ENCODE results near the gene PHLDA3. TPM values are rescaled to one million over a fixed set of nuclear protein-coding genes. Genes with fewer than 3 reads are reported as not detected.
"Not testable (repeated sequence)": the region's sequence is repeated elsewhere in the genome, so short reads cannot be mapped to it uniquely, and the experiment has no call there.

Gene PHLDA3
- total and polyA plus RNA-seq, 2 of the 4 experiments (the other 2 are of a cell fraction): 41.6 to 102 TPM

GRCh38 chr1:201472321-201472720, 3.3 kb upstream of the PHLDA3 start:
- POLR2A ChIA-PET (ENCODE audit: unreplicated experiment): interaction anchor here (0.6 kb wide), 1 partner anchor 15 kb away, joined by 4 read pairs; no protein-coding TSS in a partner anchor
- H4K91ac ChIP-seq (ENCODE audit: insufficient read depth, low read depth, low read length); H3K23ac ChIP-seq (ENCODE audit: low read depth, low read length); H3K9me3 ChIP-seq (ENCODE audit: control insufficient read depth, insufficient read depth, low read length); DNase-seq; H3K27ac ChIP-seq (ENCODE audit: insufficient read depth, low read length); H3K27me3 ChIP-seq (ENCODE audit: control insufficient read depth, insufficient read depth, low read length); H3K4me2 ChIP-seq (ENCODE audit: low read depth, low read length); H3K4ac ChIP-seq (ENCODE audit: low read depth, low read length); H2BK20ac ChIP-seq (ENCODE audit: low read depth, low read length); dilution Hi-C loops (cut with HindIII; ENCODE audit: low sequenced_read_pairs, unreplicated experiment); H3K56ac ChIP-seq (ENCODE audit: extremely low read depth, insufficient read depth, low read length); H4K20me1 ChIP-seq (ENCODE audit: insufficient read depth, low read length); H3K9ac ChIP-seq (ENCODE audit: low read depth, low read length); H4K8ac ChIP-seq (ENCODE audit: low read depth in 2 of 2, low read length in 2 of 2); H3K4me3 ChIP-seq (ENCODE audit: insufficient read depth, low read depth, low read length); H4K5ac ChIP-seq (ENCODE audit: low read depth, low read length); H2BK5ac ChIP-seq (ENCODE audit: low read depth, low read length, poor library complexity, severe bottlenecking); H2BK120ac ChIP-seq (ENCODE audit: low read depth, low read length); in situ Hi-C loops (cut with MboI; ENCODE audit: low sequenced_read_pairs); H3K36me3 ChIP-seq (ENCODE audit: control insufficient read depth, insufficient read depth, low read length); BruUV-seq (replicated peaks); H3K14ac ChIP-seq (replicated peaks; ENCODE audit: low read depth, low read length); ATAC-seq (ENCODE audit: low read depth); H3K18ac ChIP-seq (ENCODE audit: low read depth, low read length); H2AFZ ChIP-seq (replicated peaks; ENCODE audit: low read length, poor library complexity); intact Hi-C loops (cut with micrococcal nuclease); H2BK15ac ChIP-seq (ENCODE audit: low read depth, low read length): not testable (repeated sequence)
- CTCF ChIA-PET: interaction anchor here (1.4 kb wide), 1 partner anchor 41 kb away, joined by 3 read pairs; no protein-coding TSS in a partner anchor
- H3K9me1 ChIP-seq (ENCODE audit: insufficient read depth, low read length): peaks cover 11% of the 10 kb centered on the region; the same call in 1 of the 2 replicates
- WGBS, 2 experiments (ENCODE audit: extremely low coverage in 2 of 2, insufficient read length in 1 of 2): no CpG with 5 or more reads among the region's 8 CpGs
- H3K79me1 ChIP-seq (ENCODE audit: low read depth in 1 of 2, low read length in 2 of 2): peaks cover 5 to 19% of the 10 kb centered on the region in 2 experiments; a peak in 2 of 4 replicates
- peaks cover 19% of the 10 kb centered on the region for H3K4me1 ChIP-seq (ENCODE audit: control insufficient read depth, insufficient read depth, low read length)
- peak overlapping the region; percentile 35; the same call in 1 of the 2 replicates for H2AK5ac ChIP-seq (ENCODE audit: low read depth, low read length)
- peak overlapping the region; percentile 44 for H2AK9ac ChIP-seq (replicated peaks; ENCODE audit: low read depth, low read length, poor library complexity)
